GM19467 (cell line): ENCODE results near the gene PALM2AKAP2.

Source experiments
- ATAC-seq: cut with Tn5 transposase; IDR thresholded peaks from one replicate; pipeline ENCODE4 v1.9.1; 2021; ENCODE audit warnings: mild to moderate bottlenecking, moderate library complexity; ENCODE audit not compliant: unreplicated experiment

The PALM2AKAP2 gene

DNA sequence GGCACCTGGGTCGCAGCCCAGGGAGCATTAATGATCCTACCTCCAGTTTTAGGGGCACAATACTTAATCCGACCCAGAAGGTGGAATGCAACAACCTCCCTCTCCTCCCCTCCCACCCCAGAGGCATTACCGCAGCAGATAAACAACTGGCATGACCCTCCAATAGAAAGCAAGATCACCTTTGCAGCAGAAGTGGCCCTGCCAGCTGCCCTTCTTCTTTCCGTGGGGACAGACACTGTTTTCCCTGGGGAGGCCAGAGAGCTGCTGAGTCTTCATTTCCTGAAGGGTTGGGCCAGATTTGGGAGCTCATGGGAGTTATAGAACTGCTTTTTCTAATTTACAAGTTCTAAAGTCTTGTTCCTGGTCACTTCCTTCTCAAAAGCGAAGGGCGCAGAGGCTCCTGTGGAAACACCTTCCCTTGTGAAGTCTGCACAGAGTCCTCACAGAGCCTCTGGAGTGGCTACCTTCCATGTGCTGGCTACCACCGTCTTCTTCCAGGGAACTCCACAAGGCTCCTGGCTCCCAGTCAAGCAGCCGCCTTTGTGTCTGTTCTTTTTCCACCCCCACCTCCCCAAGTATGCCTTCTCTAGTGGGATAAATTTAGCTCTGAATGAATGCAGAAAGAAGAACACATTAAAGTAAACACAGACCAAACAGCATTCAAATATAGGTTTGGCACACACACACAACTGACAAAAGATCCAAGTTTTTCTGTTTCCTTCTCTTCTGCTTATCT is 8.0 kb upstream of the PALM2AKAP2 start:
- no peak for ATAC-seq

DNA sequence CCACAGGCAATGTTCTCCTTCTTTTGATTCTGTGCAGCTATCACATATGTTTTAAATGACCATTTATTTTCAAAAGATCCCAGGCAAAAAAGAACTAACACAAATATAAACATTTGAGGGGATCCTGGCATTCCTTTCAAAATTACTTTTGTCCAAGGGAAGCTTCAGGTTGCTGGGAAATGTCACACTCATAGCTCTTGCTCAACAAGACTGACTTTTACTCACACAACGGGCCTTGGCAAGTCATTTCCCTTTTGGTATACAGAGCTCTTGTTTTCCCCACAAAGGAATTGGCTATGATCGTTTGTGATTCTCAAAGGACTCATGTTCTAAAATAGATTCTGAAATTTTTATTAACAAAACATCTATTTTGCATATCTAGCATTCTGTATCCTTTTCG is 4.5 kb upstream of the PALM2AKAP2 start:
- ATAC-seq, result no peak

DNA sequence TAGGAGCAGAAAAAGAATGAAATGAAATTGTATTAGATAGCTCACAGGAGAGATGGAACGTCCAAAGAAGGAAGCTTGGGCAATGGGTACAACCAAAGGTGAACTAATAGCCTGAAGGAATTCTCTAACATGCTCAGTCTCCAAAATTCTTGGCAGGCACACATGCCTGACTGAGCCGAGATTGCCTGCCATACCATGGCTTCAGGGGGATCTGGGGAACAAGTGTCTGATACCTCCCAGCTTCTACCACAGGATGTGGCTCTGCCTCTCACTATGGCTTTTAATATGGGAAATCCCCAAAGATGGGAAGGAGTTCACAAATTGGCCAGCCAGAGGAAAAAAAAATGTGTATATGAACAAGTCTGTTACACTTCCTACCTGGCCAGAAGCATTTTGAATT is 3.6 kb upstream of the PALM2AKAP2 start:
- no peak for ATAC-seq

DNA sequence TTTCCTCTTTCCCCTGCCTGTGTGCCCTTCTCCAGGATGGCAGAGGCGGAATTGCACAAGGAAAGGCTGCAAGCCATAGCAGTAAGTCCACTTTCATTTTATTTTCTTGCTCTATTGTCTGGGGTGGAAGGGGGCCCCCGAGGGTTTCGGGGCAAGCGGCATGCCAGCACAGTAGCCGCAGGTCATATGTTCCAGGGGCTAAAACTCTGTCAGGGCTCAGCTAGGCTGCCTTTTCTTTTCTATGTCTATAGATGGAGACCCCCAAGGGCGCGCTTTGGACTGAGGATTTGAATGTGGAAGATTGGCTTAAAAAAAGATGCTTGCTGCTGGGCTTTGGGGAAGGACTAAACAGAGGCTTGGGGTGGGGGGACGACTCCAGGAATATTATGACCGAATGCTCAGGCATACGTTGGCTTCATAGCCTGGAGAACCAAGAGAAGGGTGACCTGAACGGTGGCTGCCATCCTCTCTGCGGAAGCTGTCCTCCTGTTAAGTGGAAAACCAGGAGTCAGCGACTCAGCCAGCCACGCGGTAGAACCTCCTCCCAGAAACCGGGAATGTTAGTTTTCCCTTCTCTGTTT is 545 bp downstream of the PALM2AKAP2 start:
- no peak for ATAC-seq

DNA sequence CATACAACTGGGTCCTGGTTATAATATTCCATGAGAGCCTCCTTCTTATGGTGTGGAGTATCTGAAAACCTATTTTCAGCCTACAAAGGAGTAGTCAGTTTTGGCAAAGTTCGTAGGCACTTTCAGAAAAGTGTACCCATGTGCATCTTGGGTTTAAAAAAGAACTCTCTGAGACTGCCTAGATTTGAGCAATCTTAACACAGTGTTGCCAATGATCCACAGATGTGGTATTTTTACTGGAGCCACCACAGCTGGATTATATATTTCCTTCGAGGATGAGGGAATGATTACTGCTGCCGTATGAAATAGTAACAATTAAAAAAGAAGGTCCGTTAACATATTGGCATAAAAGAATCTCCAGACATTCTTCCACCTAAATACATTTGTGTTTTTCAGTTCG is 1.1 kb downstream of the PALM2AKAP2 start:
- no peak for ATAC-seq

DNA sequence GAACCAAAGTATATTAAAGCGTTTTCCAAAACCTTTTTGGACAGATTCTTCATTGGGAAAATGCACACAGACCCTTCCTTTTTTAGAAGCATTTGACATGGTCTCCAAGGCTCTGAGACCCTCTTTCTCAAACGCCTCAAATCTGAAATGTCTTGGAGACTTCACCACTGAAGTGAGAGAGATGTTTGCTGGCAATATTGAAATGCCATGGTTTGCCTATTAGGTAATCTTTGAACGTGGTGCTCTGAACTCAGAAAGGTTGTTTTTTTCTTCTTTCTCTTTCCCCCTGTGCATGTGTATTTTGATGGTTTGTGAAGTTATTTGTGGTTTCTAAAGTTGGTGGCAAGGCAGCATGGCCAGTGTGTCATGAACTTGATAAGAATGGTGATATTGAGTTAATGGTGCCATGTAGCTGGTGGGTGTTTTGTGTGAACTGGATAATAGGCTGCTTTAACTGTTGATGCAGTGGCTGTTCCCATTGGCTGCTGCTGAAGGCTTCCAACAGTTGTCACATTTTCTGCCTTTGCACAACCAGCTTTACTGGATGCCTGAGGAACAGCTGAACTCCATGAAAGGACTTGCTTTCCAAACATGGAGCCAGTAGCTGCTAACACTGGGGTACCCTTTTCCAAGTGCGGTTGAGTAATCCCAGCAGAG is 1.7 kb downstream of the PALM2AKAP2 start:
- ATAC-seq, result no peak

DNA sequence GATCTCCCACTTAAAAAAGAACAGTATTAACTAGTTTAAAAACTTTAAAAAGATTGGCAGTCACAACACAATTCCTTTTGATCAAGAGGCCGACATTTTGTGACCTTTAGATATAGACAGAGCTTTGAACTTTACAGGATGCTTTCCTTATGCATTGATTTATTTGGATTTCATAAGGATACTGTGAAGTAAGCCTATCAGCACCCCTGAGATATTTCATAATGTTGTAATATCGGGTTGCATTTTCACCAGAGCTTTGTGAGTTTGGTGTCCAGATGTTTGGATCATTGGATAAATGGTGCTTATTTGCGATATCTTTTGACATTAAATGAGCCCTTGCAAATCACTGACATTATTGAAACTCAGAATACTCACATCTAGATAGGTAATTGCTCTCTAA is 7.7 kb downstream of the PALM2AKAP2 start:
- no peak for ATAC-seq

DNA sequence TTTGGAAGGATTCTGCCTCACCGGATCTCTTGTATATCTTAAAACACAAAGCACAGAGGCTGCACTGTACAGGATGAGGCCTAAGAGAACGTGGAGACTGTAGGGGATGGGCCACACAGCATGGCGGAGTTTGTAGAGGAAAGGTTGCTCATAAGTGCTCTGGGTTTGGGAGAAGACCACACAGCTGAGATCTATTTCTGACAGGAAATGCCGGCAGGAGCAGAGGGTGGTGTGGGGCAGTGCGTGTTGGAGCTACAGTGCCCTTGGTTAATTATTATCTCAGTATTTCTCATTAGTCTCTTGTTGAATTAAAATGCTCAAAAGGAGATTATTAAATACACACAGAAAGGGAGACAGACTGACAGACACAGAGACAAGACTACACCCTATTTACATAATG is 9.6 kb downstream of the PALM2AKAP2 start:
- ATAC-seq, result no peak

DNA sequence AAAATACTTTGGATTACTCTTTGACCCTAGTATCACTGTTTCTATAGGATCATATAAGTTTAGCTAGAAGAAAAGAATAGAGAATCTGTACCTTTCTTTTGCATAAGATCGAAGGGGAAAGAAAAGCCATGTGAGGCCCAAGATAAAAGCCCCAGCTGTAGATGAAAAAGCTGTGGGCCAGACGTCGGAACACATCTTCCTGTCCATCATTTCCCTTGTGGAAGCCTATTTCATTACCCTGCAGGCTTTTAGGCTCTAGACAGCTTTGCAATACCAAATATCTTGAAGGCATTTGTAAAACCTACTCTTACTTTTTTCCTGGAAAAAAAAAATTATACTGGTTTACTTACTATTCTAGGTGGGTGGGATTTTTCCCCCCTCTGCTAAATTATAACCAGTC is 10.0 kb downstream of the PALM2AKAP2 start:
- no peak for ATAC-seq

DNA sequence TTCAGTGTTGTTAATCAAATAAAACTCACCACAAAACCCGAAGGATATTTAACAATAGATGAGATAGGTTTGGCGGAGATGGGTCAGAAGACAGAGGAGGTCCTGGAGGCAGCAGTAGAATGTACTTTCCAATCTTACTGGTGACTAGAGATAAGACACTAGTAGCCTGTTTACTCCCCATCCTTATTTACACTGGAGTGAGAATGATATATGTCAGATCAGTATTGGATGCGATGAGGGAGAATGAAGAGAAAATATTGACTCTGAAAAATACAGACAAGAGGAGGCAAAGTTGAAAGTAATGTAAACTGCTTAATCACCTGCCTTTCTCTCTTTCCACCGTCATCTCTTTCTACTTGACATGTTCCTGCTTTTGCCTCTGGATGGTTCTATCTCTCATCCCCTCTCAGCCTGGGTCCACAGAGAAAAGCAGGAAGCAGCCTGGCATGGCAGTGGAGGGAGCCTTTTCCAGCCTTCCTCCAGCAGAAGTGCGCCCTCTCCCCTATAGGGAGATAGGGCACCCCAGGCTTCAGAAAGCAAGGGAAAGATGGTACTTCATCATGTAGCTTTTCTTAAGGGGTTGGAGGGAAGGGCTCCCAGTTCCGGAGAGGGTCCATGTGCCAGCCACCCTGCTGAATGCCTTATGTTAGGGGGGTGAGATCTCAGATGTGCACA is 11.1 kb downstream of the PALM2AKAP2 start:
- ATAC-seq, result no peak

DNA sequence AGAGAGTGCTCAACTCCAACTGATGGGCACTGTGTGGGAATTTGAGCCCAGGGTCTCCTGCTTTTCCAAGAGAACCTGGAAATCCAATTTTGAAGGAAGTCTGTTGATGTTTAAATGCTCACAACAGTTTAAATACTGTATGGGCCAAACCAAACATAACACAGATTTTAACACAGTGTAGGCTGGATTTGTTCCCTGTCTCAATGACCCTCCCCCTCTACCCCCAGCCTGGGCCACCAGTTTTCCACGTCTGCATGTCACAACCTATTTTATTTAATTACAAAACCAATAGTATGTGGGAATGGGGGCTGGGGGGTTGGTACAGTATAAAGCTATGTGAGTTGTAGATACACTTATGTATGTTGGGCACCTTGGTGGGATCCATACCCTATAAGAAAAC is 11.7 kb downstream of the PALM2AKAP2 start:
- no peak for ATAC-seq

DNA sequence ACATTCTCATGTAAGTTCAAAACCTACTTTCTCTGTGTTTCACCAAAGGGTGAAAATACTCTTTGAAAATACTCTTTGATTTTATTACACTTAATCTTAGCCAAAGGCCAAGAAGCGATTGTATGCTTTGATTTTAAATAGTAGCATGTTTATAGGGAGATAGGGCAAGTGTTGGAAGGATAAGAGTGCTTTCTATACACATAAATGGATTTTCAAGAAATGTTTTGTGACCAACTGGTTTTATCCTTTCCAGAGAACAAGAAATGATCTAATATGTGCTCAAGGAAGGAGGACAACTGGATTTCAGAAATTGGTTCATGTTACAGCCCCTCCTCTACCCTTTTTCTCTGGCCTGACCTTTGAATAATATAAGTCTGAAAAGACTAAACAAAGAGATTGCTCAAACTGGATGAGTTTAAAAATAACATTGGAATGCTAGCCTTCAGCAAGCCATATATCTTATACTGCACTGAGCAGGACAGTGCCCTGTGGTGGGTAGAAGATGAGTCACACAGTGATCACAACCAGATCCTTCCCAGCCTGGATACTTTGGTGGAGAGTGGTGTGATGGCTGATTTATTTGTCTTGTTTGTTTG is 13.1 kb downstream of the PALM2AKAP2 start:
- no peak for ATAC-seq

DNA sequence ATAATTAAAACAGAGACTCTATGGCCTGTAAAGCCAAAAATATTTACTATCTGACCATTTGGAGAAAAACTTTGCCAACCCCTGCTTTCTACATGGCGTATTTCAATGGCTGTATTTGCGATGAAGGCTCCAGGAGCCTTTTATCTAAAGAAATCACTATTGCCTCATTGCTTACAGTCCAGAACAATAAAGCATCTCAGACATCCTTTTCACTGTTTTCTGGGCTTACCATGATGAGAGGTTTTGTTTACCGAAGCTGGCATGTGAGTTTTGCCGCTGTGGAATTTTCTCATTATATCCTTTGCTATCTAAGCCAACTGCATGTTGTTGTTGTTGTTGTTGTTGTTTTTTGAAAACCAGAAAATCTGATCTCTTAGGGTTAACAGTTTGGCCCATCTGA is 13.9 kb downstream of the PALM2AKAP2 start:
- ATAC-seq, result no peak

DNA sequence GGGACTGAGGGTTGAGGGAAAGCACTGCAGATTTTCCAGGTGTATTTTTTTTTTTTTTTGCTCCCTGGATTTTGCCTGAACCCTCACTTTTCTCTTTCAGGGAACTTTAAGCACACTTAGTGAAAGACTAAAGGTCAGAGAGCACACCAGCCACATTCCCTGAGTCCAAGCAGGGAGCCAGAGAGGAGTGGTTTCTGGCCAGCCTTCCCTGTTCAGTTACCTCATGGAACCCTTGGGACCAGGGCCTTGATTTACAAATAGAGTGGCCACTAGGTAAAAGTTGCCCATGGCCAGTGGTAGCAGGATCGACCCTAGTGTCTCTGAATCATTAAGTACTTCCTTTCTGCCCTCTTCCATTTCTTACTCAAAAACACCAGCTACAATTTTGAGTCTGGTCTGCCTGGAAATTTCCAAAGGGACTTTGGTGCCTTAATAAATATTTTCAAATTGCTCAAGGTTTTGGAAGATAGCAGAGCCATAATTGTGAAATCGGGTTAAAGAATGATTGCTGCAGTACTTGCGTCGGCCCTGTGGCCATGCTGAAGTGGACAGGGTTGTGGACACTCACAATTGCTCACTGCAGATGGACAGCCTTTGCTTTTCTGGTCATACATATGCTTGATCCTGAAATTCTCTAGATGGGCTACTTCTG is 14.5 kb downstream of the PALM2AKAP2 start:
- no peak for ATAC-seq

DNA sequence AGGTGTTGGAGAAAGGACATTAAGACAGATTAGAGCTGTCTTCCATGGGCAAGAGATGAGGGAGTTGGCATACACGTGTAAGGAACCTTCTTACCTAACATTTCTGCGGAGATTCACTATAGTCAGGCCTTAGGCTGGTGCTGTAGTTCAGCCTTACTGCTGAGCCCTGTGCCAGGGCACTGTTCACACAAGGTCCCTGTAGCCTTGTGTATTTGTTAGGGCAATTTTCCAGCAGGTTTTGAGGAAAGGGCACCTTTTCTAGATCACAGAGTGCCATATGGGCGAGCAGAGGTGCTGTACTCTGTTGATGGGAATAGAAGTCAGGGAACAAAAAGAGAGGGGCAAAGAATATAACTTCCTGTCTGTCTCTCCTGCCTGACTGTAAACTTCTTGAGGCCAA is 15.6 kb downstream of the PALM2AKAP2 start:
- no peak for ATAC-seq

DNA sequence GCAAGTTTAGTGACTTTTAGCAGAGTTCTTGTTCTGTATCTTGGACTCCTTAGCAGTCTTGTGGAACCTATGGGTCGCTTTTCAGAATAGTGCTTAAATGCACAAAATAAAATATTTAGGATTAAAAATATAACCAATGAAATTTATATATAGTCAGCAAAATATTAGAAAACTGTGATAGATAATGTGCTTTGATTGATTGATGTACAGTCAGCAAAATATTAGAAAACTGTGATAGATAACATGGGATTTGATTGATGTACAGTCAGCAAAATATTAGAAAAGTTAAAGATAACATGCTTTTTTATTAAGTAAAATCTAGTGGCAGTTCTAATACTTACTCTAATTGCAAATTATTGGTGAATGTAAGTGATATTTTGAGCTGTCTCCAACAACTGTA is 16.1 kb downstream of the PALM2AKAP2 start:
- ATAC-seq, result no peak

DNA sequence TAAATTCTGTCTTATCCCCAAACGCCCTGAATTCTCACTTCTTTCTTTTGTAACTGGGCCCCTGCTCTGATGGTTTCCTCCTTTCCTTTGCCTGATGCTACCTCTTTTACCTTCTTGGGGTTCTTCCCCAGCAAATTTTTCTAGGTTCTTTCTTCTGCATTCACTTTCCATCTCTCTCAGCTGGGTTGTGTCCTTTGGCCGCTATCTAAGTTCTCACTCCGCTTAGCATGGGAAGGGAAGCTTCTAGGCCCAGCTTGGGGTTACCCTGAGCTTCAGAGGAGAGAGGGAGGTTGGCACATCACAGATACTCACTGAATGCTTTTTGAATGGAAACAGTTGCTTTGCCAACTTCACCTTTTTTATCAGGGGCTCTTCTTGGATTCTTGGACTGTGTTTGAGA is 17.0 kb downstream of the PALM2AKAP2 start:
- no peak for ATAC-seq

DNA sequence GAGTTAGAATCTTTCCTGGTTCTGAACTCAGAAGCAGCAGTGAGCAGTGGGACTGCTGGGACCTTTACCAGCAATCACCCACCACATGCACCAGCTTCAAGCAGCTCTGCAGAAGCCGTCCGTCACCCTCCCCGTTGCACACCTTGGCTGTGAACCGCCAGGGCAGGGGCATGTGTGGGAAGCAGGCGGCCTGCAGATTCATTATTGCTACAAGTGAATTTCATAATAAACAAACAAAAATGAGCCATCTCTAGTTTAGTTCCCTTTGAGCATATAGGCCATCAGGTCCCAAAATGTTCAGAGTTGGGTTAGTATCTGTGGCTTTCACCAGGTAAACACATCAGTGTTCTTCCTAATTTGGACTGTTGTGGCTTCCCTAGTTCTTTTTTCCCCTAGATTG is 17.5 kb downstream of the PALM2AKAP2 start:
- no peak for ATAC-seq

DNA sequence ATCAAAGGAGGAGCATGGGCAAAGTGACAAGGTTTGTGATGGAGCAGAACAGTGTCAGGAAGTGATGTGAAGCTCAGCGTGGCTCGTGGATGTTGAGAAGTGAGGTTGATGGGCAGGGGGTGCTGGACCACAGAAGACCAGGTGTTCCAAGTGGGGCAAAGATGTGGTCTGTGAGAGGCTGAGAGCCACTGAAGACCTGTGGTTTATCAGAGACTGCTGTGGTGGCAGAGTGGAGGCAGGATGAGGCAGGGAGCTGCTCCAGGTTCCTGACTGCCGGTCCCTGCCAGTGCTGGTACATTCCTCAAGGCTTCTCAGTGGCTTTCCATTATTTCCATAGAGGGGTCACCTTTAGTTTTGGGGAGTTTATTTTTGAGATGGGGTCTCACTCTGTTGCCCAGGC is 19.1 kb downstream of the PALM2AKAP2 start:
- no peak for ATAC-seq

DNA sequence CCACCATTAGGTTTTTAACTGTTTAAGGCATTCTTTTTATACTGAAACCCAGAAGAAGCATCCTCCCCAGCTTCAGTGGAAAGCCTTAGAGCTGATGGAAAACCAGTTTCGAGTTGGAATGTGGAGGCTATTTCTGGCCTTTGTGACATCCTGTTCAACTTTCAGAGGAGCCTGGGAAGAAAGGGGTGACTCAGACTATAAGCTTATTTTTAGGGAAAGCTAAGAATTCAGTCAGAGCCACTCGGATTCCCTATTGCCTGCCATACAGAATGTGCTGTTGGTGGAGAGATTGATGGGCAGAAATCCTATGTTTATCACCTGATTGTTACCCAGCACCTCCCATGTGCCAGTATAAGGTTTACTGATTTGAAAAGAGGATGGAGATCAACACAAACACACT is 19.8 kb downstream of the PALM2AKAP2 start:
- ATAC-seq, result no peak

DNA sequence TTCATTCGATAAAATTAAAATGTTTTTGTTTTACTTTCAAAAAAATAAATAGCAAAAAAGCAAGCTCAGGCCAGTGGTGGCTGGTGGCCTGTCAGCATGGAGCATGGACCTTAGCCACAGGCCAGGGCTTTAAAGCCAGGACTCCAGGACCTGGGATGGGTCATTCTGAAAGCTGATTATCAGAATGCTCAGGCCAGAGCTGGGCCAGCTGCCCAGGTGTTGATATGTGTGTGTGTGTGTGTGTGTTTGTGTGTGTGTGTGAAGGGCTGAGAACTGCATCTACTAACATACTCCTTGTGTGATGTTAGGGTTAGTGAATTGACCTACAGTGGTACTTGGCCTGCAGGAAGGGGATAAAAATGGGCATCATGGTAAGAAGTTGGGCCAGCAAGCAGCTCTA is 21.5 kb downstream of the PALM2AKAP2 start:
- no peak for ATAC-seq
